SK-N-SH treated with all-trans-retinoic acid at 6 μM for 48 hours (cell line): ENCODE results near the gene TNFRSF8.
"Not testable (repeated sequence)": the region's sequence is repeated elsewhere in the genome, so short reads cannot be mapped to it uniquely, and the experiment has no call there.

Source experiments
- ATAC-seq: fragments of 200-7000 bp; cut with Tn5 transposase; 3 replicates; pipeline ENCODE4 v1.9.1; 2020; ENCODE audit warnings: mild to moderate bottlenecking, moderate library complexity
- BACH2 ChIP-seq: fragments of 250-450 bp; sonication (Bioruptor Pico); IDR thresholded peaks from 2 replicates; pipeline ENCODE4 v1.9.0; 2021; ENCODE audit warnings: mild to moderate bottlenecking, borderline replicate concordance
- CSDC2 ChIP-seq: fragments of 250-450 bp; sonication (Bioruptor Pico); IDR thresholded peaks from 2 replicates; pipeline ENCODE4 v1.5.0; 2020; ENCODE audit warnings: mild to moderate bottlenecking, moderate library complexity
- ESRRG ChIP-seq: fragments of 250-450 bp; sonication (Bioruptor Pico); IDR thresholded peaks from 2 replicates; pipeline ENCODE4 v1.6.1; 2021; ENCODE audit warnings: mild to moderate bottlenecking
- GLIS3 ChIP-seq: fragments of 250-450 bp; sonication (Bioruptor Pico); IDR thresholded peaks from 2 replicates; pipeline ENCODE4 v1.5.0; 2020; ENCODE audit warnings: mild to moderate bottlenecking, moderate library complexity
- ISL1 ChIP-seq: fragments of 250-450 bp; sonication (Bioruptor Pico); IDR thresholded peaks from 2 replicates; pipeline ENCODE4 v2.1.2; 2022; ENCODE audit warnings: mild to moderate bottlenecking, moderate library complexity
- OSR1 ChIP-seq: fragments of 250-450 bp; sonication (Bioruptor Pico); IDR thresholded peaks from 2 replicates; pipeline ENCODE4 v1.8.0; 2022; ENCODE audit warnings: moderate library complexity, mild to moderate bottlenecking, inconsistent platforms
- RARB ChIP-seq: fragments of 250-450 bp; sonication (Bioruptor Pico); IDR thresholded peaks from 2 replicates; pipeline ENCODE4 v1.8.0; 2021; ENCODE audit warnings: mild to moderate bottlenecking, moderate library complexity
- SNAI2 ChIP-seq: fragments of 250-450 bp; sonication (Bioruptor Pico); IDR thresholded peaks from 2 replicates; pipeline ENCODE4 v1.5.0; 2020; ENCODE audit warnings: mild to moderate bottlenecking, moderate library complexity
- TCF4 ChIP-seq: fragments of 250-450 bp; sonication (Bioruptor Pico); IDR thresholded peaks from 2 replicates; pipeline ENCODE4 v1.8.0; 2021; ENCODE audit warnings: mild to moderate bottlenecking, moderate library complexity, borderline replicate concordance
- TOX ChIP-seq: fragments of 250-450 bp; sonication (Bioruptor Pico); IDR thresholded peaks from 2 replicates; pipeline ENCODE4 v1.8.0; 2021; ENCODE audit warnings: mild to moderate bottlenecking, moderate library complexity, borderline replicate concordance
- ZC3H10 ChIP-seq: fragments of 250-450 bp; sonication (Bioruptor Pico); IDR thresholded peaks from 2 replicates; pipeline ENCODE4 v1.5.1; 2021; ENCODE audit warnings: mild to moderate bottlenecking, moderate library complexity
- ZFP3 ChIP-seq: fragments of 250-450 bp; sonication (Bioruptor Pico); IDR thresholded peaks from 2 replicates; pipeline ENCODE4 v1.5.0; 2020; ENCODE audit warnings: mild to moderate bottlenecking, moderate library complexity
- ZFP30 ChIP-seq: fragments of 450-650 bp; formaldehyde crosslinking; IDR thresholded peaks from 2 replicates; pipeline ENCODE4 v1.5.0; 2022; ENCODE audit warnings: mild to moderate bottlenecking, moderate library complexity
- ZNF565 ChIP-seq: fragments of 450-650 bp; formaldehyde crosslinking; conservative IDR thresholded peaks from 2 replicates; pipeline ENCODE4 v1.5.0; 2020; ENCODE audit warnings: low read depth, mild to moderate bottlenecking, moderate library complexity
- ZNF70 ChIP-seq: fragments of 450-650 bp; formaldehyde crosslinking; IDR thresholded peaks from 2 replicates; pipeline ENCODE4 v1.5.0; 2020; ENCODE audit warnings: mild to moderate bottlenecking, moderate library complexity
- ZNF8 ChIP-seq: fragments of 450-650 bp; formaldehyde crosslinking; IDR thresholded peaks from 2 replicates; pipeline ENCODE4 v1.5.0; 2020; ENCODE audit warnings: mild to moderate bottlenecking, moderate library complexity
- TF ChIP-seq, protein P1 (sequence below): fragments of 250-450 bp; sonication (Bioruptor Pico); IDR thresholded peaks from 2 replicates; pipeline ENCODE4 v1.8.0; 2021; ENCODE audit warnings: low read depth, mild to moderate bottlenecking, moderate library complexity, borderline replicate concordance
- TF ChIP-seq, protein P2 (sequence below): fragments of 250-450 bp; sonication (Bioruptor Pico); IDR thresholded peaks from 2 replicates; pipeline ENCODE4 v1.5.1; 2021; ENCODE audit warnings: mild to moderate bottlenecking, moderate library complexity
- TF ChIP-seq, protein P3 (sequence below): fragments of 250-450 bp; sonication (Bioruptor Pico); IDR thresholded peaks from 2 replicates; pipeline ENCODE4 v1.8.0; 2020; ENCODE audit warnings: mild to moderate bottlenecking, moderate library complexity, borderline replicate concordance
- TF ChIP-seq, protein P4 (sequence below): fragments of 250-450 bp; sonication (Bioruptor Pico); IDR thresholded peaks from 2 replicates; pipeline ENCODE4 v1.5.1; 2020; ENCODE audit warnings: low read depth, mild to moderate bottlenecking, moderate library complexity

Gene TNFRSF8

DNA sequence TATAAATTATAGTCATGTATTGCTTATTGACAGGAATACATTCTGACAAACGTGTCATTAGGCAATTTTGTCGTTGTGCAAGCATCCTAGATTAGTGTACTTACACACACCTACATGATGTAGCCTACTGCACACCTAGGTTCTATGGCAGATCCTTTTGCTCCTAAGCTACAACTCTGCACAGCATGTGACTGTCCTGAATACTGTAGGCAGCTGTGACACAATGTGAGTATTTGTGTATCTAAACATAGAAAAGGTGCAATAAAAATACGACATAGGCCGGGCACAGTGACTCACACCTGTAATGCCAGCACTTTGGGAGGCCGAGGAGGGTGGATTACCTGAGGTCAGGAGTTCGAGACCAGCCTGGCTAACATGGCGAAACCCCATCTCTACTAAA, 36.5 kb downstream of the TNFRSF8 start:
- TF ChIP-seq, protein P1, sequence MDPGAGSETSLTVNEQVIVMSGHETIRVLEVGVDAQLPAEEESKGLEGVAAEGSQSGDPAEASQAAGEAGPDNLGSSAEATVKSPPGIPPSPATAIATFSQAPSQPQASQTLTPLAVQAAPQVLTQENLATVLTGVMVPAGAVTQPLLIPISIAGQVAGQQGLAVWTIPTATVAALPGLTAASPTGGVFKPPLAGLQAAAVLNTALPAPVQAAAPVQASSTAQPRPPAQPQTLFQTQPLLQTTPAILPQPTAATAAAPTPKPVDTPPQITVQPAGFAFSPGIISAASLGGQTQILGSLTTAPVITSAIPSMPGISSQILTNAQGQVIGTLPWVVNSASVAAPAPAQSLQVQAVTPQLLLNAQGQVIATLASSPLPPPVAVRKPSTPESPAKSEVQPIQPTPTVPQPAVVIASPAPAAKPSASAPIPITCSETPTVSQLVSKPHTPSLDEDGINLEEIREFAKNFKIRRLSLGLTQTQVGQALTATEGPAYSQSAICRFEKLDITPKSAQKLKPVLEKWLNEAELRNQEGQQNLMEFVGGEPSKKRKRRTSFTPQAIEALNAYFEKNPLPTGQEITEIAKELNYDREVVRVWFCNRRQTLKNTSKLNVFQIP (CRISPR knock-in tag) = no peak
- TF ChIP-seq ZNF8 (CRISPR knock-in tag) = no peak
- TF ChIP-seq GLIS3 (CRISPR knock-in tag) = no peak
- TF ChIP-seq TOX (CRISPR knock-in tag) = no peak
- no peak for TF ChIP-seq CSDC2 (CRISPR knock-in tag)
- TF ChIP-seq BACH2 (CRISPR knock-in tag) = no peak
- TF ChIP-seq ZFP3 (CRISPR knock-in tag) = no peak
- TF ChIP-seq, protein P2, sequence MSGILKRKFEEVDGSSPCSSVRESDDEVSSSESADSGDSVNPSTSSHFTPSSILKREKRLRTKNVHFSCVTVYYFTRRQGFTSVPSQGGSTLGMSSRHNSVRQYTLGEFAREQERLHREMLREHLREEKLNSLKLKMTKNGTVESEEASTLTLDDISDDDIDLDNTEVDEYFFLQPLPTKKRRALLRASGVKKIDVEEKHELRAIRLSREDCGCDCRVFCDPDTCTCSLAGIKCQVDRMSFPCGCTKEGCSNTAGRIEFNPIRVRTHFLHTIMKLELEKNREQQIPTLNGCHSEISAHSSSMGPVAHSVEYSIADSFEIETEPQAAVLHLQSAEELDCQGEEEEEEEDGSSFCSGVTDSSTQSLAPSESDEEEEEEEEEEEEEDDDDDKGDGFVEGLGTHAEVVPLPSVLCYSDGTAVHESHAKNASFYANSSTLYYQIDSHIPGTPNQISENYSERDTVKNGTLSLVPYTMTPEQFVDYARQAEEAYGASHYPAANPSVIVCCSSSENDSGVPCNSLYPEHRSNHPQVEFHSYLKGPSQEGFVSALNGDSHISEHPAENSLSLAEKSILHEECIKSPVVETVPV (CRISPR knock-in tag) = no peak
- no peak for TF ChIP-seq RARB (CRISPR knock-in tag)
- TF ChIP-seq SNAI2 (CRISPR knock-in tag) = no peak
- no peak for TF ChIP-seq ZFP30
- TF ChIP-seq ESRRG (CRISPR knock-in tag) = no peak
- no peak for TF ChIP-seq ISL1
- ATAC-seq = no peak

DNA sequence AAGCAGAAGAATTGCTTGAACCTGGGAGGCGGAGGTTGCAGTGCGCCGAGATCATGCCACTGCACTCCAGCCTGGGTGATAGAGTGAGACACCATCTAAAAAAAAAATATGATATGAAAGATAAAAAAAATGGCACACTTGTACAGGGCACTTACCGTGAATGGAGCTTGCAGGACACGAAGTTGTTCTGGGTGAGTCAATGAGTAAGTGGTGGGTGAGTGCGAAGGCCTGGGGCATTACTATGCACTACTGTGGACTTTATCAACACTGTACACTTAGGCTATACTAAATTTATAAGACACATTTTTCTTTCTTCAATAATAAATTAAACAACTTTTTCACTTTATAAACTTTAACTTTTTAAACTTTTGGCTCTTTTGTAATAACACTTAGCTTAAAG, 37.0 kb downstream of the TNFRSF8 start:
- TF ChIP-seq ZNF70 (CRISPR knock-in tag) (no peak), ZNF565 (CRISPR knock-in tag) (no peak), OSR1 (CRISPR knock-in tag) (no peak)
- TF ChIP-seq, protein P1 (CRISPR knock-in tag) = no peak
- TF ChIP-seq, protein P3, sequence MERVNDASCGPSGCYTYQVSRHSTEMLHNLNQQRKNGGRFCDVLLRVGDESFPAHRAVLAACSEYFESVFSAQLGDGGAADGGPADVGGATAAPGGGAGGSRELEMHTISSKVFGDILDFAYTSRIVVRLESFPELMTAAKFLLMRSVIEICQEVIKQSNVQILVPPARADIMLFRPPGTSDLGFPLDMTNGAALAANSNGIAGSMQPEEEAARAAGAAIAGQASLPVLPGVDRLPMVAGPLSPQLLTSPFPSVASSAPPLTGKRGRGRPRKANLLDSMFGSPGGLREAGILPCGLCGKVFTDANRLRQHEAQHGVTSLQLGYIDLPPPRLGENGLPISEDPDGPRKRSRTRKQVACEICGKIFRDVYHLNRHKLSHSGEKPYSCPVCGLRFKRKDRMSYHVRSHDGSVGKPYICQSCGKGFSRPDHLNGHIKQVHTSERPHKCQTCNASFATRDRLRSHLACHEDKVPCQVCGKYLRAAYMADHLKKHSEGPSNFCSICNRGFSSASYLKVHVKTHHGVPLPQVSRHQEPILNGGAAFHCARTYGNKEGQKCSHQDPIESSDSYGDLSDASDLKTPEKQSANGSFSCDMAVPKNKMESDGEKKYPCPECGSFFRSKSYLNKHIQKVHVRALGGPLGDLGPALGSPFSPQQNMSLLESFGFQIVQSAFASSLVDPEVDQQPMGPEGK (CRISPR knock-in tag) = no peak
- ATAC-seq = no peak

DNA sequence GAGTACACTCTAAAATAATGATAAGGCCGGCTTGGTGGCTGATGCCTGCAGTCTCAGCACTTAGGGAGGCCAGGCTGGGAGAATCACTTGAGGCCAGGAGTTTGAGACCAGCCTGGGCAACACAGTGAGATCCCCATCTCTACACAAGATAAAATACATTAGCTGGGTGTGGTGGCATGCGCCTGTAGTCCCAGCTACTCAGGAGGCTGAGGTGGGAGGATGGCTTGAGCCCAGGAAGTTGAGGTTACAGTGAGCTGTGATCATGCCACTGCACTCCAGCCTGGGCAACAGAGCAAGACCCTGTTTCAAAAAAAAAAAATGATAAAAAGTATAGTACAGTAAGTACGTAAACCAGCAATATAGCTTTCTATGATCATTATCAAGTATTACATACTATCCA, 38.0 kb downstream of the TNFRSF8 start:
- not testable (repeated sequence) for ATAC-seq

DNA sequence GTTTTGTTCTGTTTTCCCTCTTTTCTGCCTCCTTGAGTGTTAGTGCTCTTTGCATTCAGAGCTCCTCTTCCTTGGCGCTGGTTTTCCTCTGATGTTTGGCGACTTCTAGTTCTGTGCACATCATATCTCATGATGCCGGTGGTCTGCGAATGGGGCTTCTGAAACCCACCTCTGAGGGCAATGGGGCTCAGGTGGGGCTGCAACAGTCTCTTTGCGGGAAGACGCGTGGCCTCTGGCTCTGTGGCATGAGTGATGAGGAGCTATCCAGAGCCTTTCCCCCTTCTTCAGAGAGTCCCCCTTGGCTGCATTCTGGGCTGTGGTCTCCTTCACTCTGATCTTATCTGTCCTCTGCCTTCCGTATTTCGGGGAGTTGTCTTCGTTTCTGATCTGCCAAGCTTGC, 39.0 kb downstream of the TNFRSF8 start:
- TF ChIP-seq GLIS3 (CRISPR knock-in tag) = no peak
- no peak for TF ChIP-seq ZFP3 (CRISPR knock-in tag)
- TF ChIP-seq BACH2 (CRISPR knock-in tag) = no peak
- TF ChIP-seq ZNF70 (CRISPR knock-in tag) = no peak
- TF ChIP-seq TOX (CRISPR knock-in tag) = no peak
- no peak for TF ChIP-seq ZNF8 (CRISPR knock-in tag)
- TF ChIP-seq, protein P3 (CRISPR knock-in tag) = no peak
- no peak for TF ChIP-seq TCF4 (CRISPR knock-in tag)
- TF ChIP-seq ZC3H10 (CRISPR knock-in tag) = no peak
- TF ChIP-seq, protein P4, sequence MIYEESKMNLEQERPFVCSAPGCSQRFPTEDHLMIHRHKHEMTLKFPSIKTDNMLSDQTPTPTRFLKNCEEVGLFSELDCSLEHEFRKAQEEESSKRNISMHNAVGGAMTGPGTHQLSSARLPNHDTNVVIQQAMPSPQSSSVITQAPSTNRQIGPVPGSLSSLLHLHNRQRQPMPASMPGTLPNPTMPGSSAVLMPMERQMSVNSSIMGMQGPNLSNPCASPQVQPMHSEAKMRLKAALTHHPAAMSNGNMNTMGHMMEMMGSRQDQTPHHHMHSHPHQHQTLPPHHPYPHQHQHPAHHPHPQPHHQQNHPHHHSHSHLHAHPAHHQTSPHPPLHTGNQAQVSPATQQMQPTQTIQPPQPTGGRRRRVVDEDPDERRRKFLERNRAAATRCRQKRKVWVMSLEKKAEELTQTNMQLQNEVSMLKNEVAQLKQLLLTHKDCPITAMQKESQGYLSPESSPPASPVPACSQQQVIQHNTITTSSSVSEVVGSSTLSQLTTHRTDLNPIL (CRISPR knock-in tag) = no peak
- no peak for ATAC-seq
